ENCODE measurements around the gene CTAGE6.
A peak's percentile ranks its signal among the peaks of the same experiment; 100 is the strongest.
"Not testable (repeated sequence)": the region's sequence is repeated elsewhere in the genome, so short reads cannot be mapped to it uniquely, and the experiment has no call there.

CTAGE6 gene, protein sequence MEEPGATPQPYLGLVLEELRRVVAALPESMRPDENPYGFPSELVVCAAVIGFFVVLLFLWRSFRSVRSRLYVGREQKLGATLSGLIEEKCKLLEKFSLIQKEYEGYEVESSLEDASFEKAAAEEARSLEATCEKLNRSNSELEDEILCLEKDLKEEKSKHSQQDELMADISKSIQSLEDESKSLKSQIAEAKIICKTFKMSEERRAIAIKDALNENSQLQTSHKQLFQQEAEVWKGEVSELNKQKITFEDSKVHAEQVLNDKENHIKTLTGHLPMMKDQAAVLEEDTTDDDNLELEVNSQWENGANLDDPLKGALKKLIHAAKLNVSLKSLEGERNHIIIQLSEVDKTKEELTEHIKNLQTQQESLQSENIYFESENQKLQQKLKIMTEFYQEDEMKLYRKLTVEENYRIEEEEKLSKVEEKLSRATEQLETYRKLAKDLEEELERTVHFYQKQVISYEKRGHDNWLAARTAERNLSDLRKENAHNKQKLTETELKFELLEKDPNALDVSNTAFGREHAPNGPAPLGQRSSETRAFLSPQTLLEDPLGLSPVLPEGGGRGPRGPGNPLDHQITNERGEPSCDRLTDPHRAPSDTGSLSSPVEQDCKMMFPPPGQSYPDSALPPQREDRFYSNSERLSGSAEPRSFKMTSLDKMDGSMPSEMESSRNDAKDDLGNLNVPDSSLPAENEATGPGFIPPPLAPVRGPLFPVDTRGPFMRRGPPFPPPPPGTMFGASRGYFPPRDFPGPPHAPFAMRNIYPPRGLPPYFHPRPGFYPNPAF

DNA sequence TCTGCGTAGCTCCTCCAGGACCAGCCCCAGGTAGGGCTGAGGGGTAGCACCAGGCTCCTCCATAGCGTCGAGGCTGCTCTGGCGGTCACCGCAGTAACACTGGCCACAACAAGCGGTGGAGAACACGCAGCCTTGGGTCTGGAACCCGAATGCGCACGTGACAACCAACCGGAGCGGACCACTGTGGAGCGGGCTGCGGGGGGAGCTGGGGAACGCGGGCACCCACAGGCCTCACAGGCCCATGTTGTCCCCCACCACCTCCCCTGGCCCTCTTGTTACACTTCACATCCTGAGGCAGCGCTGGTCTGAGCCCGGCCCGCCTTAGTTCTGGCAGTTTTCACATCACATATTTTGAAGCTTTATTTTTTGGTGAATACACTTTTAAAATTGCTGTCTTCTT, at the start of gene CTAGE6:
Gene CTAGE6 (minus strand): TSS at position 101 of the 400 bp plus-strand sequence. CDS start 38 bp downstream, at position 63.
- DNase-seq (ENCODE audit: low read depth in 2 of 2): not testable (repeated sequence)

DNA sequence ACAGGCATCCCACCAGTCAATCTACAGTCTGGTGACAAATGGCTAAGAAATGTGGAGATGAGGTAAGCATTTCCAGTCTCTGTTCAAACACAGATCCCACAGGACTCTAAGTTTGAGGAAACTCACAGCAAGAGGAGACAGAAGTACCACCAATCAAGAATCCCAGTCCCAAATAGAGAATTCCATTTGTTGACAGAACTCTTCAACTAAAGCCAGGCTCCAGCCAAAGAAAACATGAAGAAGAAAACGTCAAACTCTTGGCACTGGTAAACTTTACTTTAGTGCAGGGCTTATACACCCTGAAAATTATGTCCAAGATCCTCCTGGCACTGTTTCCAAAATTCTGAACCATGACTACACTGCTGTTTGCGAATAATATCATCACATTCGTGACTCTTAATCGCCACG, 49.2 kb upstream of the CTAGE6 start:
- DNase-seq (ENCODE audit: low read depth in 2 of 2): not testable (repeated sequence)

DNA sequence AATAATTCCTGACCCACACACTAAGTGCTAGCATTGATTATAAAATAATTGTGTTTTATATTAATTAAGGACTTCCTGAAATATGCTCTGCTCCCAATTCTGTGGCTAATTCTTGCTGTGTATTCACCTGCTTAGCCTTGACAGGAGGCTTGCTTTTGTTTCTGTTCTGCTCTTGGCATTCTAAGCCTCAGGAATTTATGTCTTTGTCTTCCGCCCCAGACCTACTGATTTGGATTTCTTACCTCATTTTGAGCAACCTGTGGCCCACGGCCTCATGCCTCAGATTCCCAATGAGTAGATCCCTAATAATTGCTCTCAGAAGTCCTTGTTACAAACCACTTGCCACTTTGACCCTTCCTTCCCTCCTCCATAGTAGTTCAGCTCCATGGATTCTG, 40.4 kb upstream of the CTAGE6 start:
- DNase-seq (ENCODE audit: low read depth in 2 of 2): not testable (repeated sequence)

DNA sequence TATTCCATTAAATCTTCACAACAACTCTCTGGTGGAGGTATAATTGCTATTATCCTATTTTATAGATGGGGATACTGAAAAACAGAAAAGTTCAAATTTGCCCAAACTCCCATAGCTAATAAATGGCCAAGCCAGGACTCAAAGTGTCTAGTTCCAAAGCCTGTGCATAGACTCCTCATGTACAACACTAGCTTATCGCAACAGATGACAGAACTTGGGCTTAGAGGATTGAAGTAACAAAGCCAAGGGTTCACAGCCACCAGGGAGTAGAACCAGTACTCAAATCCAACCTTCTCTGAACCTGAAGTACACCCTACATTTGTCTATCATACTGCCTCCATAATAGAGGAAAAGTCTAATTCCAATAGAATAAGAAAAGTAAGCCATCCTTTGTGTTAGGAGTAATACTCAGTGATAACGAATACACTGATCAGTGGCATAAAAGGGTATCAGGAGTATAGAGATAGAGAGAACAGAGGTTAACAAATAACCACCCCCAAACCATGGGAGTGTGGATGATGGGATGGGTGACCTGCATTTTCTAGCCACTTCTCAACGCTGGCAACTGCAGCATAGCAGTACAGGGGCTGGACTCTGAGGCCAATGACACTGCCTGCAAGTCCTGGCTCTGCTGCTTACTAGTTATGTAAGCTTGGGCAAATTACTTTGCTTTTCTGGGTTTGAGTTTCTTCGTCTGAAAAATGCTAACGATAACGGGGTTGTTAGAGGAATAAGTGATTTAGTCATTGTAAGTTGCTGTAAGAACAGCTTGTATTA, 39.8 kb upstream of the CTAGE6 start:
- not testable (repeated sequence) for DNase-seq (ENCODE audit: low read depth in 2 of 2)

DNA sequence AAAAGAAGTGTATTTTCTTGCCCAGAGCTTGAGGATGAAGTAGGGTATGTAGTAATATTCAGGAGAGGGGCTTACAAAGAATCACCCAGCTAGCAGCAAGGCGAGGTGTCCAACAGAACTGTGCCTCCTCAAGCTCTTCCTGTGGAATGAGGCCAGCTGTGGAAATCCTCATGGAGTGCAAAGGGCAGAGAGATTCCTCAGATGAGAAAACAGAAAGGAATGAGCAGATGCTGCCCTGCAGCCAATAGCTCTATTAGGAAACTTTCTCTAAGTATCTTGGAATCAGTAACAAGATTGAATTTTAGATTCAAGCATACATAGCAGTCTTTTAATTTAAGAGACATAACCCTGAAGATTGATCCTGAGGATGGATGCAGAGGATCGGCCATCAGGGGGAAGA, 38.2 kb upstream of the CTAGE6 start:
- DNase-seq (ENCODE audit: low read depth in 2 of 2): not testable (repeated sequence)

DNA sequence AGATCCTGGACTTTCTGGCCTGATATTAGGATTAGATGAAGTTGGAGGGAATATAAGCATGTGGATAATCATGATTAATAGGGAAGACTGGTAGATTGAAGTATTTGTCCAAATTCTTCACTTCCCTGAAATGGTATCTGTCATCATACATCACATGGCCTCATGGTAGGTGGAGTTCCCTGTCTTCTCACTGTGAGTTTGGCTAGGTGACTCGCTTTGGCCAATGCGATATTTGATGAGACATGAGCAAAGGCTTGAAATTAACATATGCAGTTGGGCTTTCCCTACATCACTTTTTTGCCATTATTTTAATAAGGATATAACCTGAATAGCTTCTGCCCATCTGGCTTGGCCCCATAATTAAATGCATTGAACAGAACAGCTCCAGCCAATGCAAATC, 35.1 kb upstream of the CTAGE6 start:
- peak; percentile 2 to 12 for DNase-seq (ENCODE audit: low read depth in 2 of 2)

DNA sequence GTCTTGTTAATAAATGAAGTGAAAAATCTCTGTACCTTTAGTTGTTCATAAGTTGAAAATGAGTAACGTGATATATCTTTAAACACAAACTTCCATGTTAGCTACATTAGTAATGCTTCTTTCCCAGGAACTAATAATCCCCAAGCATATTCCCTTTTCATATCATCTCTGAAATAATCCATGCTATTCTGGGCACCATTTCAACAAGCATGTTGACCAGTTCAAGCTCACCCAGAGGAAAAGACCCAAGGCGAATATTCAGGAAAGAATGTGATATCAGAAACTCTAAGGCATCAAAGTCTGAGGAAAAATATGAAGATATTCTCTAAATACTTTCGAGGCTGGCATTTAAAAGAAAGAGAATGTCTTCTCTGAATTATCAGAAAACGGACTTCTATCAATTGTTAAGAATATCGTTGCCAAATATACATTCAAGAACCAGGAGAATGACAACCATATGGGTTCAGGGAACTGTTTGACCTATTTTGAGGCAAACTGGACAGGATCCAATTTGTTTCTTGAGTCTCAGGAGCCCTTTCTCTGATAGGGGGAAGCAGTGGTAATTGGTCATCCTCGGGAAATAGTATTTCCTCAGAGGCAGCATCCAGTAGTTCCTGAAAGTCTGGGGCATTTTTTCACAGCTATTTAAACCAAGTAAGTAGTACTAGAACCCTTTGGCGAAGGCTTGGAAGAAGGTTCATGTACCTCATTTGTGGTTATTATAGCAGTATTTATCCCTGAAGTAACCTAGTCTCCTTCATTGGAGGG, 28.1 kb upstream of the CTAGE6 start:
- DNase-seq (ENCODE audit: low read depth in 2 of 2): not testable (repeated sequence)

DNA sequence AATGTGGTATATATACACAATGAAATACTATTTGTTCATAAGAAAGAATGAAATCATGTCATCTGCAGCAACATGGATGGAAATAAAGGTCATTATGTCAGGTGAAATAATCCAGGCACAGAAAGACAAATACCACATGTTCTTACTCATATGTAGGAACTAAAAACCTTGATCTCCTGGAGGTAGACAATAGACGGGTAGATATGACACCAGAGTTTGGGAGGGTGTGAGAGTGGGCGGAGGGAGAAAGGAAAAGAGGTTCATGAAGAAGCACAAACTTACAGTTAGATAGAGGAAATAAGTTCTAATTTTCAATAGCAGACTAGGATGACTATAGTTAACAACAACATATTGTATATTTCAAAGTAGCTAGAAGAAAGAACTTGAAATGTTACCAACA, 22.1 kb upstream of the CTAGE6 start:
- DNase-seq (ENCODE audit: low read depth in 2 of 2): not testable (repeated sequence)

DNA sequence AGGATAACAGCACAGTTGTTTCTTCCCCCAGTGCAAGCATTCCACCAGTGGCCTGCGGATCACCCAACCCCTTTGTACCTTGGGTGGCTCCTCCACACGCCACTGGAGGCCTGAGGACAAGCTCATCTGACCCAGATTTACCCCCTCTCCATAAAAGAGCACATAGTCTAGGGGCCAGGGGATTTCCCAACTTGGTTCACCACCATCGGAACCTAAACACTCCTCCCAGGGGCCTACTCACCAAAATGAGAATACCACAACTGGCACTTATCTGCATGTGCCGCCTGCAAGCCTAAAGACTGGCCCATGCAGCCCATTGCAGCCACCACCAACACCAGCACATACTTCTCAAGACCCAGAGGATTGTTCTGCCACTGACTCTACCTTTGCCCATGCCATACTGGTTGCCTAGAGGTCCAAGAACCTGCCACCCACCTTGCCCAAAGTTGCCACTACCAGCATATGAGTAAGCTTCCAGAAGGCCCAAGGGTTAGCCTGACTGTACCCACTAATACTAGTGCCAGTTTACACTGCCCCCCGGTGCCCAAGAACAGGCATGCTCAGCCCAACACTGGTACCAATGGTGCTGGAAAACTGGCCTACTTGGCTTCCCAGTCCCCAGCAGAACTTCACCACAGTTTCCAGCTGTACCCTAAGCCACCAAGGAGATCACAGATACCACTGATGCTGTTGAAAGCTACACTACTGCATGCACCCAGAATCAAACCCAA, 15.4 kb upstream of the CTAGE6 start:
- DNase-seq (ENCODE audit: low read depth in 2 of 2): not testable (repeated sequence)

DNA sequence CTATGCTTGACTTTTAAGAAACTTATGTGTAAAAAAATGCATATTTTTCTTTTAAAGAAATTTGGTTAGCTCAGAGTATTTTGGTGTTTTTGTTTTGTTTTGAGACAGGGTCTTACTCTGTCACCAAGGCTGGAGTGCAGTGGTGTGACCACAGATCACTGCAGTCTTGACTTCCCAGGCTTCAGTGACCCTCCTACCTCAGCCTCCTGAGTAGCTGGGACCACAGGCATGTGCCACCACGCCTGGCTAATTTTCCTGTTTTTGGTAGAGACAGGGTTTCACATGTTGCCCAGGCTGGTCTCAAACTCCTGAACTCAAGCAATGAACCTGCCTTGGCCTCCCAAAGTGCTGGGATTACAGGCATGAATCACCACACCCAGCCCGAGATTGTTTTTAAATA, 10.0 kb upstream of the CTAGE6 start:
- not testable (repeated sequence) for DNase-seq (ENCODE audit: low read depth in 2 of 2)

DNA sequence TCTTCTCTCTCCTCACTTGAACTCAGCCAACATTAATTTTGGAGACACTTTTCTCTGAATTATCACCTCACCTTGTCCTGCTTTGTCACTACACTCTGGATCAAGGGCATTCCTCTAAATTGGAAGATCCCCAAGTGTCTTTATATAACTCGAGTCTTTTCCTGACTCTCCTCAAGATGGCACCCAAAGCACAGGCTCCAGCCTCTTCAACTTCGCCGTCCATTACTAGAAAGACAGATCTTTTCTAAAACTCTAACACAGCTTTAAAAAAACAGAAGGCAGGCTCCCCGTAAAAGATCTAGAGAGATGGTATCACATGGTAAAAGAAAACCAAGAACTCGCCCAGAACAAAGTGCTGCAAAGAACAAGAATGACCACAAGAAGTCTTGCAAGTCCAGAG, 8.2 kb upstream of the CTAGE6 start:
- DNase-seq (ENCODE audit: low read depth in 2 of 2): not testable (repeated sequence)

DNA sequence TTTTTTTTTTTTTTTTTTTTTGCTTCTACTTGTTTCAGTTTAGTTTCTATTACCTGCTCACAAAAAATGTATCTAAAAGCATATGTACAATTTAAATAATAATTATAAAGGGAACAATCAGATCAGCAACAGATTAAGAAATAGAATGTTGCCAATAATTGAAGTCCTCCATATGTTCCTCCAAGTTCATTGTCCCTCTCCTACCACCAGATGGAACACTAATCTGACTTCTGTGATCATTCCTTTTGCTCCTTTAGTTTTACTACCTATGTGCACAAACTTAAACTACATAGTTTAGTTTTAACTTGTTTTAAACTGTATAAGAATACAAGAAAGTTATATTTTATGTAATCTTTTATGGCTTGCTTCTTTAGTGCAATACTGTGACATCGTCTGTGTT, 5.6 kb upstream of the CTAGE6 start:
- DNase-seq (ENCODE audit: low read depth in 2 of 2): not testable (repeated sequence)

DNA sequence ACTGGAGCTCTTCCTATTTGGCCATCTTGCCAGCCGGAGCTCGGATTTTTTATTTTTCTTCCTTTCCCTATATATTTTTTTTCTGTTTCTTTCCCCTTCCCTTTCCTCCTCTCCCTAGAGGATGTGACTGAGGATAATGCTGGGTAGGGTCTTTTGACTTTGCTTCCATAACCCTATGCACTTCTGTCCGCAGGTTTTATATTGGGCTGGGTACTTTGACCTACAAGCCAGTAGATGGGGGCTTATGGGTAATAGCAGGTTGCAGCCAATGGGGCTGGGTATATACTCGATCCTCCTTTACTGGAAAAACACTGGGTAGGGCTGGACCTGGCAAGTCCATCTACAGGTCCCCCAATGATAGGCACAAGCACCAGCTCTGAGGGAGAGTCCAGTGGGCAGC, 12.2 kb downstream of the CTAGE6 start:
- DNase-seq (ENCODE audit: low read depth in 2 of 2): not testable (repeated sequence)

DNA sequence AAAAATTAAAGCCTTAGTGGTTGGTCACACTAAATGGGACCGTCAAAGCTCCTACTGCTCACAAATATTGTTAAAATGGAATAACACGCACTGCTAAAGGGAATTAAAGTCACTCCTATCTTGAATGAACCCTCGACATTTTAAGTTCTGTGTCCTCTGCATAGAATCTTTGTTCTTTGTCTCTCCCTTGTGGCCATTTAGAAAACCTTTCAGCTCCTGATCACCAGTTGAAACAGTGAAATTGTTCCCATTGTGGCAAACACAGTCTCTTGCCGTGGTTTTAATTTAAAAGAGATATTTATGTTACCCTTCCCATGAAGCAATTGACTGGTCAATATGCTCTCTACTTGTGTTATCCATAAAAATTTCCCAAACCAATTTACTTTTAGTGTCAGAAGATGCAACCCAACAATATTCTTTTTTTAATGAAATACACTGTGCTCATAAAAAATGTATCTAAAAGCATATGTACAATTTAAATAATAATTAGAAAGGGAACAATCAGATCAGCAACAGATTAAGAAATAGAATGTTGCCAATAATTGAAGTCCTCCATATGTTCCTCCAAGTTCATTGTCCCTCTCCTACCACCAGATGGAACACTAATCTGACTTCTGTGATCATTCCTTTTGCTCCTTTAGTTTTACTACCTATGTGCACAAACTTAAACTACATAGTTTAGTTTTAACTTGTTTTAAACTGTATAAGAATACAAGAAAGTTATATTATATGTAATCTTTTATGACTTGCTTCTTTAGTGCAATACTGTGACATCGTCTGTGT, 20.3 kb downstream of the CTAGE6 start:
- DNase-seq (ENCODE audit: low read depth in 2 of 2): not testable (repeated sequence)

DNA sequence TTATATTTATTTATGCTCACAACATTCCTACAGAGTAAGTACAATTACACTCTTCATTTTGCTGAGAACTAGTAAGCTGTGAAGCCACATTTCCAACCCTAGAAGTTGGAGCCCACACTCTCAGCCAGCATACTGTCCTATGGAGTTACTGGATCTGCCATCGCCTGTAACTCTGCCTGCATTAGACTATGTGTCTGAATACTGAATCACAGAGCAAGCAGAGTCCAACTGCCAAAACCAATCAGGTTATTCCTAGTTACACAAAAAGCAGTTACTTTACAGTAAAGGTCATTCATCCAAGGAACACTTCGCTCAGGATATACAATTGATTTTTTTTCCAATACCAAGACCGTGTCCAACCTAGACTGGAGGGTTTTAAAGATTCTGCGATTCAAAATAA, 21.5 kb downstream of the CTAGE6 start:
- DNase-seq (ENCODE audit: low read depth in 2 of 2): no peak

DNA sequence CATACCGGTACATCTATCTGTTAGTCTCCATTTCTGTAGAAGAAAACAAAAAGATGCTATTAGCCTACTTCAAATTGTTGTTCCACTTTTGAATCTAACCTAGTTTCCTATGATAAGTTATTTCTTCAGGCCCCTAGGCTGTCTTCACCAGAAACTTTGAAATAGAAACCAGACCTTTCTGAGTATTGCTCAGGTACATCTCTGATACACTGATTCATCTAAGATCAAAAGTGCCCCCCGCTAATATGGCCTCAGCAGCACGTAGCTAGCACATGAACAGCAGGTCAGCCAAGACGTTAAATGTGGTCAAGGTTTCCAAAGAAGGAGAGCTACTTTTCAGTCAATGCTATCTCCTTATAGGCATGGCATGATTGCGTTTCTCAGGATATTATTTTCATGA, 23.6 kb downstream of the CTAGE6 start:
- DNase-seq (ENCODE audit: low read depth in 2 of 2): no peak

DNA sequence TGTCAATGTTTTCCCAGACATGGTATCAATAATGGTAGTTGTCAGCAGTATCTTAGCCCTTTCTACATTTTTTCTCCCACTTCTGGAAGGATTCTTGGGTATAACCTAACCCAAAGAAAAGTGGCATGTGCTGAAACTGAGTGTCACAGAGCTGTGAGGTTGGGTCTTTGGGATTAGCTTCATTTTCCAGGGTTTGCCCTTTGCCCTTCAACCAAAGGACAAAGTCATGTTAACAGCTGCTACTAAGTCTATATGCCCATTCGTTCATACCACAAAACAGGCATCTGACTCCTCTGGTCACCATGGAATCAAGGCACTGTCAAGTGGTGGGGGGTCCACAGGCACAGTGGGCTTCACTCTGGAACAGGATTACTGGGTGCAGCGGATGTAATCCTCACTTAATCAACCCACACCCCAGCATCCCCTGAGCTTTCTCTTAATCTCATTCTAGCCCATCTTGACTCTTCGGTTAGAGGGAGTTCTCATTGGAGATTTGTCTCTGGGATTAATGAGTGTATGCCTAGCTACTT, 29.1 kb downstream of the CTAGE6 start:
- DNase-seq (ENCODE audit: low read depth in 2 of 2): no peak

DNA sequence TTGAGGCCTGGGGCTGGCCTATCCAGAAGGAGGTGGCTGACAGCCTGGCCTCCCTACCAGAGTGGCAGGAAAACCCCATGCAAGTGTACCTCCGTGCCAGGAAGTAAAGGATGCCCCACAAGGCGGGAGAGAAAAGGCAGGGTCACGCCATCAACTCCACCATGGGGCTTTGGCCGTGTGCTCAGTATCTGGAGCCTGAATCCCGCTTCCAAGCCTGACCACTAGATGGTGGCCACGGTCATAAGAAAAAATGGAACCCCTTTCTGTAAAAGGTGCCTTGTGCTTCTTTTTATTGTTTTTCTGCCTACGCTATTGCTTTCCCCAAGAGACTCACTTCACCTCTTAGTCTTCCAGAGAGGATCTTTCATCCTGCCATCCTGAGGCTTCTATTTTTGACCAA, 29.9 kb downstream of the CTAGE6 start:
- DNase-seq (ENCODE audit: low read depth in 2 of 2): not testable (repeated sequence)

DNA sequence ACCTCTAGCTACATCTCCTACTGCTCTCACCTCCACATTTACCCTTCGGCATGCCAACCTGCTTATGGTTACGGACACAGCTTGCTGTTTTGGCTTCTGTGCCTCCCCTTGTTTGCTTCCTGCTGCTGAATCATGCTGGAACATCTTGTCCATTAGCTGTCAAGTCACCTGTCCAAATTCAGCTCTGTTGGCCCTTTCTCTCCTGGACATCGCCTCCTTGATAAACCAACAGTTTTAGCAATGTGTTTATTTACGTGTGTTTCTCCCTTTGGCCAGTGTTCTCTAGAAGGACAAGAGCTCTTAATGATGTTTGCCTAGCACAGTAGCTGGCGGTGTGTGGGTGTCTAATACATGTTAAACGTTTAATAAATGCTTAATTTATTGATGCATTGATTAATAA, 31.4 kb downstream of the CTAGE6 start:
- DNase-seq (ENCODE audit: low read depth in 2 of 2): not testable (repeated sequence)

DNA sequence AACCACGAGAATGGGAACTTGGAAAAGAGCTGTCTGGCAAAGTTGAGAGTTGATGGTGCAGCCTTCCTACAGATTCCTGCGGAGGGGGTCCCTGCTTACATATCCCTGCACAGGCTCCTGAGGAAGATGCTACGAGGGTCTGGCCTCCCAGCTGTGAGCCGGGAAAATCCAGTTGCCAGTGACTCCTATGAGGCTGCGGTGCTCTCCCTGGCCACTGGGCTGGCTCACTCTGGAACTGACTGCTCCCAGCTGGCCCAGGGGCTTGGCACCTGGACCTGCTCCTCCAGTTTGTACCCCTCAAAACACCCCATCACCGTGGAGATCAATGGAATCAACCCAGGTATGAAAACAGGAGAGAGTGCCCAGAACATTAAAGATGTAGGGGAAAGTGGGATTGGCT, 37.2 kb downstream of the CTAGE6 start:
- DNase-seq (ENCODE audit: low read depth in 2 of 2): not testable (repeated sequence)
